HepG2 (cell line): ENCODE results near the gene CYBB.

Experiments
- ERF ChIP-seq: IDR thresholded peaks from 2 replicates; pipeline ENCODE4 v1.6.1; 2018; ENCODE audit warnings: missing biosample characterization, missing genetic modification reagents
- EZH2 ChIP-seq: conservative IDR thresholded peaks from 2 replicates; pipeline ENCODE4 v1.6.1; 2012; ENCODE audit warnings: mild to moderate bottlenecking, low read depth, low read length, moderate library complexity
- PHF8 ChIP-seq: sonication (generic); formaldehyde crosslinking; IDR thresholded peaks from 2 replicates; pipeline ENCODE4 v1.5.0; 2020; ENCODE audit warnings: missing genetic modification reagents
- UBTF ChIP-seq: sonication (generic); formaldehyde crosslinking; IDR thresholded peaks from 2 replicates; pipeline ENCODE4 v1.4.0; 2020; ENCODE audit warnings: mild to moderate bottlenecking, missing genetic modification reagents
- ZNF136 ChIP-seq: sonication (generic); formaldehyde crosslinking; IDR thresholded peaks from 2 replicates; pipeline ENCODE4 v1.8.1; 2022; ENCODE audit warnings: low read depth, mild to moderate bottlenecking, moderate library complexity, missing genetic modification reagents
- ZNF17 ChIP-seq: sonication (generic); formaldehyde crosslinking; IDR thresholded peaks from 2 replicates; pipeline ENCODE4 v1.5.0; 2020; ENCODE audit warnings: mild to moderate bottlenecking, missing genetic modification reagents
- ZNF362 ChIP-seq: sonication (generic); formaldehyde crosslinking; IDR thresholded peaks from 2 replicates; pipeline ENCODE4 v1.4.0; 2020; ENCODE audit warnings: missing genetic modification reagents, mild to moderate bottlenecking, borderline replicate concordance
- ZNF513 ChIP-seq: sonication (generic); formaldehyde crosslinking; conservative IDR thresholded peaks from 2 replicates; pipeline ENCODE4 v1.5.0; 2020; ENCODE audit warnings: missing genetic modification reagents

- TF ChIP-seq ERF (CRISPR knock-in tag) (no peak), ZNF136 (no peak), ZNF17 (CRISPR knock-in tag) (no peak), ZNF513 (no peak), UBTF (no peak), ZNF362 (CRISPR knock-in tag) (no peak), EZH2 (no peak), PHF8 (CRISPR knock-in tag) (no peak)
Observed at GRCh38 chrX:37824491-37825214, 44.8 kb downstream of the CYBB start.
